Endothelial cell of umbilical vein (primary cell): Measurements from ENCODE around the gene CD72. TPM values are rescaled to one million over a fixed set of nuclear protein-coding genes. Genes with fewer than 3 reads are reported as not detected.
"Not testable (repeated sequence)": the region's sequence is repeated elsewhere in the genome, so short reads cannot be mapped to it uniquely, and the experiment has no call there.

ENCODE experiments used
- BruUV-seq: library from RNA; stranded (reverse); fragments of 400-500 nt; replicated peaks from 2 replicates; lab custom pipeline; 2021; lab: Mats Ljungman, UMichigan
- CTCF ChIA-PET: fragments of 300-600, 350-600 bp; sonication (Branson Sonifier 250); formaldehyde crosslinking; loops from one replicate; lab custom pipeline; 2021; ENCODE audit warnings: antibody characterized with exemption, inconsistent platforms; lab: Charles Lee
- POLR2A ChIA-PET: fragments of 300-600, 350-600 bp; sonication (Branson Sonifier 250); formaldehyde crosslinking; loops from one replicate; lab custom pipeline; 2021; ENCODE audit warnings: antibody characterized with exemption, inconsistent platforms; lab: Charles Lee
- DNase-seq: peaks from one replicate; pipeline ENCODE4 v3.0.0-alpha.2; 2011; ENCODE audit warnings: low read depth, low spot score
- FAIRE-seq: peaks from 2 replicates; lab custom pipeline; 2011; peaks lifted over from hg19 to GRCh38; lab: Jason Lieb, UNC
- H2AFZ ChIP-seq: 2 replicates; pipeline ENCODE4 v1.6.0; 2012; ENCODE audit warnings: low read depth, low read length, control low read depth, inconsistent platforms
- H3K27ac ChIP-seq: 2 replicates; pipeline ENCODE4 v1.5.1; 2011; ENCODE audit warnings: low read depth, mild to moderate bottlenecking, control low read depth, low read length, moderate library complexity; ENCODE audit not compliant: insufficient read depth
- H3K27me3 ChIP-seq, 2 experiments: 2 replicates each; pipeline versions ENCODE4 v1.6.0 to v1.6.1; 2011; ENCODE audit warnings: low read length in 2 of 2, mixed read lengths in 1 of 2; ENCODE audit not compliant: control insufficient read depth in 2 of 2, insufficient read depth in 2 of 2
- H3K36me3 ChIP-seq, 2 experiments: 2 replicates in 1 of 2; 3 replicates in 1 of 2; pipeline ENCODE4 v1.5.1; 2011; ENCODE audit warnings: low read length in 2 of 2, mild to moderate bottlenecking in 1 of 2, moderate library complexity in 1 of 2; ENCODE audit not compliant: control insufficient read depth in 2 of 2, insufficient read depth in 2 of 2; ENCODE audit errors: extremely low read depth in 1 of 2
- H3K4me1 ChIP-seq: 3 replicates; pipeline ENCODE4 v1.5.1; 2011; ENCODE audit warnings: mild to moderate bottlenecking, low read length; ENCODE audit not compliant: control insufficient read depth, insufficient read depth; ENCODE audit errors: extremely low read depth
- H3K4me2 ChIP-seq: 2 replicates; pipeline ENCODE4 v1.6.1; 2011; ENCODE audit warnings: low read length, control low read depth, mixed read lengths; ENCODE audit not compliant: insufficient read depth
- H3K4me3 ChIP-seq, 3 experiments: fragments of 200-600 bp in 1 of 3; sonication (generic), shearing (Covaris generic) in 1 of 3; replicated peaks in 1 of 3; 2 replicates each; pipeline ENCODE4 v1.5.1; 2011 to 2016; ENCODE audit warnings: control low read depth in 3 of 3, low read length in 3 of 3, mild to moderate bottlenecking in 2 of 3, inconsistent platforms in 1 of 3, low read depth in 1 of 3, moderate library complexity in 1 of 3; ENCODE audit not compliant: insufficient read depth in 1 of 3
- H3K79me2 ChIP-seq: 2 replicates; pipeline ENCODE4 v1.6.0; 2012; ENCODE audit warnings: low read length, inconsistent platforms; ENCODE audit not compliant: control insufficient read depth, insufficient read depth
- H3K9ac ChIP-seq: replicated peaks from 2 replicates; pipeline ENCODE3; 2011; ENCODE audit warnings: low read length, control low read depth; ENCODE audit not compliant: insufficient read depth; ENCODE audit errors: extremely low read depth
- H3K9me1 ChIP-seq: replicated peaks from 3 replicates; pipeline ENCODE4 v1.6.0; 2011; ENCODE audit warnings: mild to moderate bottlenecking, low read length; ENCODE audit not compliant: control insufficient read depth, insufficient read depth; ENCODE audit errors: extremely low read depth
- H3K9me3 ChIP-seq: replicated peaks from 2 replicates; pipeline ENCODE4 v1.5.1; 2012; ENCODE audit warnings: low read length, inconsistent platforms; ENCODE audit not compliant: control insufficient read depth, insufficient read depth
- H4K20me1 ChIP-seq: replicated peaks from 2 replicates; pipeline ENCODE3; 2011; ENCODE audit warnings: mild to moderate bottlenecking, low read length; ENCODE audit not compliant: control insufficient read depth, insufficient read depth; ENCODE audit errors: extremely low read depth
- dilution Hi-C: fragments of 300-500 bp; cut with MboI; formaldehyde crosslinking; loops from one replicate; pipeline ENCODE4 v1.15.0; 2019; ENCODE audit warnings: low sequenced_read_pairs; ENCODE audit not compliant: extremely low pct_ligation_motif_present
- intact Hi-C: fragments of 100-400 bp; cut with micrococcal nuclease; formaldehyde crosslinking; loops from one replicate; pipeline ENCODE4 v1.10.0; 2022
- polyA plus RNA-seq, 4 experiments: library from polyadenylated mRNA; depleted of rRNA in 3 of 4; stranded (reverse) in 3 of 4; unstranded in 1 of 4; fragments of >200 nt; gene quantifications; 2 replicates each; pipeline versions ENCODE4 v1.2.1 to v1.2.3, GENCODE V29; 2011 to 2012; ENCODE audit warnings: missing spikeins in 1 of 4
- total RNA-seq: library from RNA; stranded (reverse); gene quantifications from 2 replicates; pipeline ENCODE4 v1.2.3, GENCODE V29; 2021

Gene CD72
- total and polyA plus RNA-seq, 2 donors (not counting 3 experiments of a cell fraction or from before 2014, with no cell fraction given), result 0.39 TPM; not detected in 1

- FAIRE-seq, DNase-seq, CTCF ChIA-PET, H3K4me2 ChIP-seq, H3K9ac ChIP-seq, H2AFZ ChIP-seq, BruUV-seq, H3K27ac ChIP-seq, H3K9me3 ChIP-seq, H3K9me1 ChIP-seq, H3K27me3 ChIP-seq, POLR2A ChIA-PET, intact Hi-C loops, dilution Hi-C loops, H3K4me1 ChIP-seq, H3K36me3 ChIP-seq, H3K79me2 ChIP-seq, H4K20me1 ChIP-seq, H3K4me3 ChIP-seq: not testable (repeated sequence)
These were observed 19.3 kb upstream of the CD72 start for GRCh38 chr9:35637427-35637955.

- H3K9me1 ChIP-seq, H3K4me1 ChIP-seq, H3K9ac ChIP-seq, H3K27me3 ChIP-seq, FAIRE-seq, BruUV-seq, H3K4me3 ChIP-seq, CTCF ChIA-PET, H3K79me2 ChIP-seq, H3K27ac ChIP-seq, H3K36me3 ChIP-seq, H4K20me1 ChIP-seq, DNase-seq, H2AFZ ChIP-seq, H3K9me3 ChIP-seq, intact Hi-C loops, dilution Hi-C loops, H3K4me2 ChIP-seq, POLR2A ChIA-PET: not testable (repeated sequence)
These were observed 18.6 kb upstream of the CD72 start for GRCh38 chr9:35636877-35637246.
